ENCODE measurements around the gene BTG4. TPM values are rescaled to one million over a fixed set of nuclear protein-coding genes. Genes with fewer than 3 reads are reported as not detected.
A peak's percentile ranks its signal among the peaks of the same experiment; 100 is the strongest.

BTG4 gene
- total RNA-seq, 1 donor from 2014 or later = not detected

DNA sequence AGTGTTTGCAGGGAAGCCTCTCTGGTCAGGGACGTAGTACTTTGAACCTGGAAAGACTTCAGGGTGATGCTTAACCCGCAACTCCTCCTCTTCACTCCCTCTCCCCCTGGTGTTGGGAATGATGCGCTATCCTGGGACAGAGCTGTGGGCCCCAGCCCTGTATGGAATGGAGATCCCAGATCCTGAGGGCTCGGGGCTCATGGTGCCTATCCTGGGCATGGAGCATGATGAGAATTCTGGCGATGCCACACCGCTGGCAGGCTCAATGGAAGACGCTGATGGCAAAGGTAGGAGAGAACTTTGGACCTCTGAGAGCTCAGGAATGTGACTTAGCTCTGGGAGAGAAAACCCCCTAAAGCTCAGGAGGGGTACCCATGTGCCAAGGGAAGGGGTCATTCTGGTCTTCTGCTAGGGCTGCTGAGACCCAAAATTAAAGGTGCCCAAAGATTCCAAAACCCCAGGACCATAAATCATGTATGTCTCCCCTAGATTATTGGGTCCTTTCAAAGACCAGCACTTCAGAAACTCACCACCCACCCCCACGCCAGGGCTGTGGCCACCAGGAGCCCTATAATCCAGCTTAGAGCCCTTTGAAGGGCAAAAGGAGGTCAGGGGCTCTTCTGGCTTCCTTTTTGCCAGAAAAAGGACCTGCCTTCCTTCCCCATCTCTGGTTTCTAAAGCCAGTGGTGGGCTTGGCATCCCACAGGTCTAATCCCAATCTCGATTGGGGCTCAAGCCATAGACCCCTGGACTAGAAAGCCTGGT, 52.5 kb downstream of the BTG4 start:
- no peak for TF ChIP-seq POLR2A (IDR thresholded peaks at IDR 0.05)
- TF ChIP-seq, protein P1, sequence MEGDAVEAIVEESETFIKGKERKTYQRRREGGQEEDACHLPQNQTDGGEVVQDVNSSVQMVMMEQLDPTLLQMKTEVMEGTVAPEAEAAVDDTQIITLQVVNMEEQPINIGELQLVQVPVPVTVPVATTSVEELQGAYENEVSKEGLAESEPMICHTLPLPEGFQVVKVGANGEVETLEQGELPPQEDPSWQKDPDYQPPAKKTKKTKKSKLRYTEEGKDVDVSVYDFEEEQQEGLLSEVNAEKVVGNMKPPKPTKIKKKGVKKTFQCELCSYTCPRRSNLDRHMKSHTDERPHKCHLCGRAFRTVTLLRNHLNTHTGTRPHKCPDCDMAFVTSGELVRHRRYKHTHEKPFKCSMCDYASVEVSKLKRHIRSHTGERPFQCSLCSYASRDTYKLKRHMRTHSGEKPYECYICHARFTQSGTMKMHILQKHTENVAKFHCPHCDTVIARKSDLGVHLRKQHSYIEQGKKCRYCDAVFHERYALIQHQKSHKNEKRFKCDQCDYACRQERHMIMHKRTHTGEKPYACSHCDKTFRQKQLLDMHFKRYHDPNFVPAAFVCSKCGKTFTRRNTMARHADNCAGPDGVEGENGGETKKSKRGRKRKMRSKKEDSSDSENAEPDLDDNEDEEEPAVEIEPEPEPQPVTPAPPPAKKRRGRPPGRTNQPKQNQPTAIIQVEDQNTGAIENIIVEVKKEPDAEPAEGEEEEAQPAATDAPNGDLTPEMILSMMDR (IDR thresholded peaks at IDR 0.05) = no peak
- no peak for TF ChIP-seq POLR2AphosphoS5 (IDR thresholded peaks at IDR 0.05; ENCODE audit: insufficient read depth in 1 of 2, low read depth in 1 of 2)
- peak; percentile 52 to 81 for DNase-seq (ENCODE audit: extremely low spot score in 2 of 2)
- intact Hi-C loops (cut with DNase I) = no loop called here

DNA sequence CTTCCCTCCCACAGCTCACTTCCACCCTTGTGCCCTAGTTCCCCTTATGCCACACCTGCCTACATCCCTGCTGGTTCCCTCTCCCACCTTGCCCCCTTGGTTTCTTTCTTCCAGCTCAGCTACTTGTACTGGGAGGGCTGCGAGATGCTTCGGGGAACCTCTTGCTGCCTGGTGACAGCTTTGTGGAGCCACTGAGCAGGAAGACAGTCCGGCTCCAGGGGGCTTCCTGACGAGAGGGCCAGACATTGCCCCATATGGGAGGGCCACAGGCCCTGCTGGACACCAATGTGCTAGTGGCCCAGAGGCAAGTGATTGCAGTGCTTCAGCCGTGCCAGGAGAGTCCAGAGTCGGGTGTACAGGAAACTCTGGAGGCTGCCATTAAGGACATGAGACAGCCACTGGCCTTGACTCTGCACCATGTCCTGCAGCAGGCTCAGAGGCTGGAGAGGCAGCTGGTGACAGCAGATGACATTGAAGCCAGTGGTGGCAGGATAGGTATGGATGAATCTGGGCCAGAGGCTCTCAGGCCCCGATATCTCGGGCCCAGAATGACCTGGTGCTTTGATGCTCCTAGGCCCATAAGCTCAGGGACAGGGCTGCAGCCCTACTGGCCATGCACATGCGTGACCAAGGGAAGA, 54.3 kb downstream of the BTG4 start:
- TF ChIP-seq POLR2A (IDR thresholded peaks at IDR 0.05) (no peak), POLR2AphosphoS5 (IDR thresholded peaks at IDR 0.05; ENCODE audit: insufficient read depth in 1 of 2, low read depth in 1 of 2) (no peak)
- TF ChIP-seq, protein P1 (IDR thresholded peaks at IDR 0.05) = no peak
- H3K4me1 ChIP-seq = no peaks in the 10 kb centered on the region
- H3K27ac ChIP-seq = no peak overlapping the region
- H3K9me3 ChIP-seq = no peaks in the 10 kb centered on the region
- peak; percentile 81 to 85 for DNase-seq (ENCODE audit: extremely low spot score in 2 of 2)
- no peaks in the 10 kb centered on the region for H3K36me3 ChIP-seq
- no peaks in the 10 kb centered on the region for H3K27me3 ChIP-seq
- intact Hi-C loops (cut with DNase I) = no loop called here
- no peak overlapping the region for H3K4me3 ChIP-seq

More for the DNA sequence above, 52.5 kb downstream of the BTG4 start:
- no peak overlapping the region for H3K4me3 ChIP-seq
- H3K9me3 ChIP-seq = no peaks in the 10 kb centered on the region
- no peak overlapping the region for H3K27ac ChIP-seq
- H3K36me3 ChIP-seq = no peaks in the 10 kb centered on the region
- H3K4me1 ChIP-seq = no peaks in the 10 kb centered on the region
- no peaks in the 10 kb centered on the region for H3K27me3 ChIP-seq

DNA sequence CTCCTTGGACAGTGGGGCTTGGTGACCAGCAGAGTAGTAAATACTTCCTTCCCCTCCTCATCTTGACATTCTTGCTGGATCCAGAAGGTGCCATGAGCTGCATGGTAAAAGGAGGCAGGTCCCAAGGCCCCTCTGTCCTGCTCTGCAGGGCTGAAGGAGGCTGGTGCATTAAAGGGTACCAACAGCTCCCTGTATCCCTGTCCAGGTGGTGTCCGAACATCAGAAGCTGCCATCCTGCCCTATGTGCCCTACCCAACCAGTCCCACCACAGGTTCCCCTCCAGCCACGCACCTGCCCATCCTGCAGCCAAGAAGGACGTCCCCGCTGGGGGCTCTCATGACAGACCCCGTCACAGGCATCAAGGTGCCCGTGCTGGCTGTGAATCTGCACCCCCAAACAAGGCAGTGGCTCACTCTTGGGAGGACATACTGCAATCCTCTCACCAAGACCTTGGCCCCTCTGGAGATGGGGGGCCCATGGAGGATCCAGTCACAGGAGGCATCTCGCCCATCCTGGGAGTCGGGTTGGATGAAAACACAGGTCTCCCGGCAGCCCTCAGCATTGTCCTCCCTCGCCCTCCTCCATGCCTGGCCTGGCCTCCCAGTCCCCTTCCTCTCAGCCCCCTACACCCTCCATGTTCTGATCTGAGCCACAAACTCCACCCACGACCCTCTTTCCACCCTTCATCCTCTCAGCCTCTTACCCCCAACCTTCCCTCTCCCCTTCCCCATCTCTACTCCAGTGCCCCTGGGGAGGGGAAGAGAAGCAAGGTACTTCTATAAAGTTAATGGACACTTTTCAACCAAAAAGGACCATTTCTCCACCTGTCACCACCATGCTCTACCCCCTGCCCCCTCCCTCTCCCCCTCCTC, 55.1 kb downstream of the BTG4 start:
- peak; percentile 64 to 95 for DNase-seq (ENCODE audit: extremely low spot score in 2 of 2)
- no peaks in the 10 kb centered on the region for H3K4me1 ChIP-seq
- H3K4me3 ChIP-seq = no peak overlapping the region
- no peak overlapping the region for H3K27ac ChIP-seq
- intact Hi-C loops (cut with DNase I) = no loop called here
- no peaks in the 10 kb centered on the region for H3K9me3 ChIP-seq
- no peaks in the 10 kb centered on the region for H3K27me3 ChIP-seq
- H3K36me3 ChIP-seq = no peaks in the 10 kb centered on the region
- no peak for TF ChIP-seq POLR2A (IDR thresholded peaks at IDR 0.05)
- no peak for TF ChIP-seq POLR2AphosphoS5 (IDR thresholded peaks at IDR 0.05; ENCODE audit: insufficient read depth in 1 of 2, low read depth in 1 of 2)
- TF ChIP-seq, protein P1 (IDR thresholded peaks at IDR 0.05) = no peak

DNA sequence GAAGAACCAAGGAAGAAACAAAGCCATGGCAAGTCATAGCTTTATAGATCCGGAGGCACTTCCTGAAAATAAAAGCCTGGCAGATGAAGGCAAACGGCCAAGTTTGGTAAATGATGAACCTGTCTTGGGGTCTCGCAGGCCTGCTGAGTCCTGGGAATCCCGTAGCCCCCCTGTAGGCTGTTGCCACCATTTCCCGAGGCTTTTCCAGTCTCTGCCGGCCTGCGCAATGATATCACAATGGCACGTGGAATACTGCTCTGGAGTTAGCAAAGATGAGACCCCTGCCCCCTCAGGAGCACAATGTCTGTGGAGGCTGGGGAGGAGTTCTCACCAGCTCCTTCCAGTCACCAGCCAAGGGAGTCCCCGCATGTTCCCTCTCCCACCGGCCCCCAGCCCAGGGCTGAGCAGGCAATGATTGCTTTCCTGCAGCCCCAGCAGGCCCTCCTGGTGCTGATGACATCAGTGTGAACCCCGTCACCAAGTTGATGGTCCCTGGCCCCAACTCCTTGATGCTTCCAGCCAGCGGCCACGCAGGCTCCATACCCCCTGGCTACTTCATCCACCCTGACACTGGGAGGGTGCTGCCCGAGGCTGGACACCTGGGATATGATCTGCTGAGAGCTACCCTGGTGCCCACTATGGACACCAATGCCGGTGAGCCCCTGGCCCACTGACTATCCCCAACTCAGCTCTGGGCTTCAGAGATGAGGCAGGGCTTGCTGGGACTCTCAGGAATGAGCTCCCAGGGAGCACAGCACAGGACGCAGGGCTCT, 55.9 kb downstream of the BTG4 start:
- H3K27me3 ChIP-seq = no peaks in the 10 kb centered on the region
- peak; percentile 72 to 82 for DNase-seq (ENCODE audit: extremely low spot score in 2 of 2)
- TF ChIP-seq POLR2A (IDR thresholded peaks at IDR 0.05) (no peak), POLR2AphosphoS5 (IDR thresholded peaks at IDR 0.05; ENCODE audit: insufficient read depth in 1 of 2, low read depth in 1 of 2) (no peak)
- TF ChIP-seq, protein P1 (IDR thresholded peaks at IDR 0.05) = no peak
- no peak overlapping the region for H3K4me3 ChIP-seq
- H3K9me3 ChIP-seq = no peaks in the 10 kb centered on the region
- no peak overlapping the region for H3K27ac ChIP-seq
- no peaks in the 10 kb centered on the region for H3K4me1 ChIP-seq
- intact Hi-C loops (cut with DNase I) = no loop called here
- no peaks in the 10 kb centered on the region for H3K36me3 ChIP-seq

All from vagina (tissue), 2 donors.